Trophoblast cell (in vitro differentiated cells and primary cell): ENCODE results near the gene MPP1.
A peak's percentile ranks its signal among the peaks of the same experiment; 100 is the strongest.

ENCODE experiments used
- DNase-seq, 2 donors: peaks; one replicate each; pipeline ENCODE4 v3.0.0-alpha.2; 2016
- H2AFZ ChIP-seq: 2 replicates; pipeline ENCODE4 v1.6.1; 2013; ENCODE audit warnings: low read length, moderate library complexity, mild to moderate bottlenecking; ENCODE audit not compliant: insufficient read depth, poor library complexity
- H2AK5ac ChIP-seq: 2 replicates; pipeline ENCODE4 v1.6.1; 2013; ENCODE audit warnings: mild to moderate bottlenecking, low read length
- H2BK120ac ChIP-seq: 2 replicates; pipeline ENCODE4 v1.6.1; 2013; ENCODE audit warnings: low read length, mild to moderate bottlenecking, moderate library complexity; ENCODE audit not compliant: insufficient read depth, poor library complexity
- H2BK12ac ChIP-seq: 2 replicates; pipeline ENCODE4 v1.6.1; 2013; ENCODE audit warnings: mild to moderate bottlenecking, low read length, moderate library complexity
- H2BK5ac ChIP-seq: 2 replicates; pipeline ENCODE4 v1.6.1; 2013; ENCODE audit warnings: low read length, low read depth, moderate library complexity, mild to moderate bottlenecking; ENCODE audit not compliant: poor library complexity
- H3K14ac ChIP-seq: 2 replicates; pipeline ENCODE4 v1.6.1; 2013; ENCODE audit warnings: mild to moderate bottlenecking, low read length
- H3K18ac ChIP-seq: 2 replicates; pipeline ENCODE4 v1.6.1; 2013; ENCODE audit warnings: mild to moderate bottlenecking, low read length
- H3K23ac ChIP-seq: 2 replicates; pipeline ENCODE4 v1.6.1; 2013; ENCODE audit warnings: low read length
- H3K27ac ChIP-seq: 2 replicates; pipeline ENCODE4 v1.5.1; 2013; ENCODE audit warnings: low read depth, mild to moderate bottlenecking, inconsistent platforms, low read length, moderate library complexity
- H3K27me3 ChIP-seq: 2 replicates; pipeline ENCODE4 v1.6.1; 2013; ENCODE audit warnings: inconsistent platforms, mild to moderate bottlenecking, low read length, moderate library complexity; ENCODE audit not compliant: insufficient read depth
- H3K36me3 ChIP-seq, 2 experiments: 1 replicate in 1 of 2; 2 replicates in 1 of 2; pipeline ENCODE4 v1.6.1; 2013; ENCODE audit warnings: low read length in 2 of 2, mild to moderate bottlenecking in 2 of 2, moderate library complexity in 1 of 2; ENCODE audit not compliant: insufficient read depth in 2 of 2, control insufficient read depth in 1 of 2
- H3K4ac ChIP-seq: 2 replicates; pipeline ENCODE4 v1.6.1; 2013; ENCODE audit warnings: low read depth, mild to moderate bottlenecking, low read length, moderate library complexity
- H3K4me1 ChIP-seq, 2 experiments: 1 replicate in 1 of 2; 2 replicates in 1 of 2; pipeline ENCODE4 v1.6.1; 2013; ENCODE audit warnings: low read length in 2 of 2, mild to moderate bottlenecking in 2 of 2, moderate library complexity in 1 of 2; ENCODE audit not compliant: insufficient read depth in 2 of 2, control insufficient read depth in 1 of 2
- H3K4me2 ChIP-seq: 2 replicates; pipeline ENCODE4 v1.6.1; 2013; ENCODE audit warnings: inconsistent platforms, mild to moderate bottlenecking, low read length, moderate library complexity
- H3K4me3 ChIP-seq: 2 replicates; pipeline ENCODE4 v1.5.1; 2013; ENCODE audit warnings: mild to moderate bottlenecking, low read depth, low read length, inconsistent platforms
- H3K79me1 ChIP-seq: one replicate; pipeline ENCODE4 v1.6.1; 2013; ENCODE audit warnings: low read length
- H3K79me2 ChIP-seq: 2 replicates; pipeline ENCODE4 v1.6.1; 2013; ENCODE audit warnings: low read length, mild to moderate bottlenecking; ENCODE audit not compliant: control insufficient read depth, insufficient read depth, poor library complexity
- H3K9ac ChIP-seq: 2 replicates; pipeline ENCODE4 v1.6.1; 2013; ENCODE audit warnings: mild to moderate bottlenecking, low read length
- H3K9me3 ChIP-seq: 2 replicates; pipeline ENCODE4 v1.6.1; 2013; ENCODE audit warnings: low read depth, mild to moderate bottlenecking, control low read depth, inconsistent platforms, low read length; ENCODE audit not compliant: insufficient read depth
- H4K12ac ChIP-seq: 2 replicates; pipeline ENCODE4 v1.6.1; 2013; ENCODE audit warnings: low read depth, mild to moderate bottlenecking, low read length, moderate library complexity
- H4K8ac ChIP-seq: 2 replicates; pipeline ENCODE4 v1.6.1; 2013; ENCODE audit warnings: low read depth, mild to moderate bottlenecking, low read length, moderate library complexity
- H4K91ac ChIP-seq: one replicate; pipeline ENCODE4 v1.6.1; 2013; ENCODE audit warnings: low read depth, mild to moderate bottlenecking, low read length, moderate library complexity
- WGBS: extraction: QIAGEN DNeasy Blood & Tissue Kit; methylation state at CpG from one replicate; pipeline ENCODE4 v1.1.7; 2013; ENCODE audit warnings: missing lambda C conversion rate; ENCODE audit not compliant: insufficient read length, insufficient coverage; ENCODE audit errors: extremely low coverage; 5-methylcytosine and 5-hydroxymethylcytosine counted together

The MPP1 gene

DNA sequence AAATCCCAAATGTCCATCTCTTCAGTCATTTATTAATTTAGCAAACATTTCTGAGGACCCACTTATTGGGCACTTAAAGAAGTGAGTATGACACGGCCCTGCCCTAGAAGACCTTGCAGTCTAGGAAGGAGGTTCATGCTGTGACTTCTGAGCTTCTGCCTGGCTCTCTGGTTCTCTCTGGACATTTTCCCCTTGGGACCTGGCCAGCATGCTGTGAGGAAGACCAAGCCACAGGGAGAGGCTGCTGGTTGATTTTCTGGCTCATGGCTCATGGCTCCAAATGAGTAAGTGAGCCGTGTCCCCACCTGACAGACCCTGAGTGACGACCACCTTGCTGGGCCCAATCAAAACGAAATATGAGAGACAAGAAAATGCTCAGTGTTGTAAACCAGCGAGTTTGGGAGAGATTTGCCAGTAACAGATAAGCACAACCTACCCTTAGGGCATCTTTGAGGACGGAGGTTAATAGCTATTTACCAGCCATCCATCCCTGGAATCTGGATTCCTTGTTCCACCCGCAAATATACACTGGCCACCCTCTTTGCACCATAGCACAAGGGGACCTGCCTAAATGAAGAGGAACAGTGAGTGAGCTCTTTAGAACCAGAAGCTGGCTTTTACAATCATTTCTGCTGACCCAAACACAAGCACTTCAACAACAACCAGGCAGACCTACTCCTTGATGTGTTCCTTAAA lies 876 bp downstream of the MPP1 start:
- H2BK5ac ChIP-seq = peak overlapping the region; percentile 53
- H4K12ac ChIP-seq = no peak overlapping the region
- H4K8ac ChIP-seq = no peak overlapping the region
- no CpG with 5 or more reads among the region's 7 CpGs for WGBS
- H2AK5ac ChIP-seq = no peak overlapping the region
- H3K4me3 ChIP-seq = no peak overlapping the region
- H3K79me1 ChIP-seq = peaks cover 8% of the 10 kb centered on the region
- peak overlapping the region; percentile 84 for H3K27ac ChIP-seq
- H3K4ac ChIP-seq = no peak overlapping the region
- H3K36me3 ChIP-seq = no peaks in the 10 kb centered on the region
- no peak overlapping the region for H3K23ac ChIP-seq
- no peak overlapping the region for H2AFZ ChIP-seq
- no peak overlapping the region for H3K18ac ChIP-seq
- H4K91ac ChIP-seq = peak overlapping the region; percentile 32
- peak overlapping the region; percentile 86 for H3K4me2 ChIP-seq
- peaks cover 2 to 4% of the 10 kb centered on the region in 2 experiments for H3K4me1 ChIP-seq
- no peak overlapping the region for H3K14ac ChIP-seq
- H3K9ac ChIP-seq = peak overlapping the region; percentile 76
- H2BK12ac ChIP-seq = no peak overlapping the region
- peaks cover 3% of the 10 kb centered on the region for H3K79me2 ChIP-seq
- H2BK120ac ChIP-seq = no peak overlapping the region
- H3K9me3 ChIP-seq = no peaks in the 10 kb centered on the region
- DNase-seq = peak; percentile 8 to 52
- no peaks in the 10 kb centered on the region for H3K27me3 ChIP-seq

DNA sequence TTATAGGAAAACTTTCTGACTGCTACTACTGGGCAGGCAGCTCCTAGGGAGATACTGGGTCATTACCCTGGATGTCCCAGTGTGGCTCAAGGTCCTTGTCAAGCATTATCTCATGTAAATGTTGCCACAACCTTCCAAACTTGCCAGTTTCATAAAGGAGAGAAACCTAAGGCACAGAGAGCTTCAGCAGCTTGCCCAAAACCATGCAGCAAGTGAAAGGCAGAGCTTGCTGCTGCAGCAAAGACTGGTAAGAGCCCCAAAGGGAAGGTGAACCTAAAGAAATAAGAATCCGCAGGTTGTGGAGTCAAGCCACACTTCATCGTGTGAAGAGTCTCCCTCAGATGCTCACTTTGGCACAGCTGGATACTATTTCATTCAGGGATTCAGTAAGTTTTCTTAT lies 2.3 kb downstream of the MPP1 start:
- WGBS = no CpG with 5 or more reads among the region's 2 CpGs

DNA sequence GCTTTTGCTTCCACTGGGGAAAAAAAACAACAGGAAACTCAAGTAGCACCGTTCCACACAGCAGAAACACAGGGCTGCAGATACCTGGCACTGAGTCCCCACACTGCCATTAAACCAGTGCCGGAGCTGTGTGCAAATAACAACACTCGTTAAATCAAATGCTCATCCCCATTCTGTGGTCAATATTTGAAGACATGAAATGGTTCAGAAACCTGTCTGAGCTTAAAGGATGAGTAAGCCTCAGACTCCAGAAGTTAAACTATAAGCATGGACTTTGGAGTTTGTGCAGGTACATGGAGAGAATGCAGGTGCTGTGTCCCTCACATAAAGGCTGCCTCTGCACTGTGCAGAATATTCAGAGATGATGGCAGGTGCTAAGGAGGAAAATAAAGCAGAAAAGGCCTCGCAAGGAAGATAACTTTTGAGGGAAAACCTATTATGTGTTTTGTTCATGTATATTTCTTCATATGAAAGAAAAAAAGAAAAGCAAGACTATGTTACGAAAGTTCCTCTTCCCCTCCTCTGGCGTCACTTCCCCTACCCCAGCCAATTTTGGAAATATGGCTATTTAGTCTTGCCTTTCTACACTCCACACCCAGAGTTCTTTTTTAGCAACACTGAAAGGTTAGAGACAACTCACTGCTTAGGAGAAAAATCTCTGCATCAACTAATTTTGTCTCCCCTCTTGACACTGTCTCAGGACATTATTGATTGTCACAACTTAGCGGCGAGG lies 4.6 kb downstream of the MPP1 start:
- DNase-seq = no peak
- Histone ChIP-seq H3K79me2 (peaks cover 3% of the 10 kb centered on the region), H3K23ac (no peak overlapping the region), H3K18ac (no peak overlapping the region), H2AK5ac (no peak overlapping the region), H3K27me3 (no peaks in the 10 kb centered on the region), H3K9ac (no peak overlapping the region), H3K4me3 (no peak overlapping the region), H3K14ac (no peak overlapping the region), H2AFZ (no peak overlapping the region), H4K91ac (no peak overlapping the region), H4K12ac (no peak overlapping the region), H4K8ac (no peak overlapping the region), H3K36me3 (no peaks in the 10 kb centered on the region), H2BK5ac (no peak overlapping the region), H2BK12ac (no peak overlapping the region), H3K79me1 (peaks cover 8% of the 10 kb centered on the region), H2BK120ac (no peak overlapping the region), H3K9me3 (no peaks in the 10 kb centered on the region), H3K27ac (no peak overlapping the region), H3K4me2 (no peak overlapping the region), H3K4ac (no peak overlapping the region), H3K4me1 (peaks cover 2 to 6% of the 10 kb centered on the region in 2 experiments)
- no CpG with 5 or more reads among the region's 8 CpGs for WGBS

More for the DNA sequence above, 2.3 kb downstream of the MPP1 start:
- Histone ChIP-seq H3K14ac (no peak overlapping the region), H3K4me1 (peaks cover 2 to 6% of the 10 kb centered on the region in 2 experiments), H3K36me3 (no peaks in the 10 kb centered on the region), H3K9ac (no peak overlapping the region), H4K91ac (no peak overlapping the region), H3K4me2 (no peak overlapping the region), H4K12ac (no peak overlapping the region), H4K8ac (no peak overlapping the region), H3K18ac (no peak overlapping the region), H2BK5ac (no peak overlapping the region), H2BK120ac (no peak overlapping the region), H3K27ac (no peak overlapping the region), H2AFZ (no peak overlapping the region), H3K79me2 (peaks cover 3% of the 10 kb centered on the region), H3K23ac (no peak overlapping the region), H3K79me1 (peaks cover 8% of the 10 kb centered on the region), H2BK12ac (no peak overlapping the region), H2AK5ac (no peak overlapping the region), H3K4me3 (no peak overlapping the region), H3K9me3 (no peaks in the 10 kb centered on the region), H3K4ac (no peak overlapping the region), H3K27me3 (no peaks in the 10 kb centered on the region)
- DNase-seq = no peak

DNA sequence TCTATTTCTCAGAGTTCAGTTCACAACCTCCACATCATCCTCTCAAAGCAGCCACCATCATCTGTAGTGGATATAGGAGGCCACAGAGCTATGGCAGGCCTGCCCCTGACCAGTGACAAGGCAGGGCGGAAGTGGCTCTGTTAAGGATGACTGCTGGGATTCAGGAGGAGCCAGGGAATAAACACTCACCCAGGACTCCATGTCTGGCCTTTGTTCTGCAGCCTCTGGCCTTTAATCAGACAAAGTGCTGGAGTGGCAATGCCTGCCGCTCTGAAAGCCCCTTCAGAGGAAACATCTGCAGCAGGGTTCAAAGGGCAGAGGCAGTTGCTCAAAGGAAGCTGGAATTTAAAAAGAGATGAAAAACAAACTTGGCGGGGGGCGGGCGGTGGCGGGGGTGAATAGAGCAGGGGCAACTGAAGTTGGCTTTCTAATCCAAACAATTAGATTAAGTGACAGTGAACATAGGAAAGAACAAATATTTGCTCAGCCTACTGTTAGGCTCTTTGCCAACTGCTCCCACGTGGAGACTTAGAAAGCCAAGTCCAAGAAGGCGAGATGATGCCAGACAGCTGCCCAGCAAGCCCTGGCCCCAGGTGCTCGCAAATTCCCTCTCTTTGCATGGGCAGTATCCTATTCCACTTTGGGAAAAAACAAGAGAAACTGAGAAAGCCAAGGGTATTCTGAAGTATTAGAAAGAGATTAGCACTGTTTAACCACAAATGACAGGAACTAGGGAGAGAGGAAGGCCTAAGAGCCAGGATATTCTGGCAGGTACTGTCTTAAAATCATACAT lies 5.5 kb downstream of the MPP1 start:
- DNase-seq = no peak
- Histone ChIP-seq H3K27me3 (no peaks in the 10 kb centered on the region), H3K27ac (no peak overlapping the region), H3K4ac (no peak overlapping the region), H4K91ac (no peak overlapping the region), H3K23ac (no peak overlapping the region), H4K8ac (no peak overlapping the region), H3K4me2 (no peak overlapping the region), H2AFZ (no peak overlapping the region), H3K9me3 (no peaks in the 10 kb centered on the region), H3K79me2 (no peaks in the 10 kb centered on the region), H4K12ac (no peak overlapping the region), H3K4me3 (no peak overlapping the region), H3K36me3 (no peaks in the 10 kb centered on the region), H2AK5ac (no peak overlapping the region), H2BK12ac (no peak overlapping the region), H3K14ac (no peak overlapping the region), H2BK5ac (no peak overlapping the region), H3K79me1 (peaks cover 4% of the 10 kb centered on the region), H3K18ac (no peak overlapping the region), H3K9ac (no peak overlapping the region), H3K4me1 (peaks cover 2 to 6% of the 10 kb centered on the region in 2 experiments), H2BK120ac (no peak overlapping the region)
- no CpG with 5 or more reads among the region's 9 CpGs for WGBS
